Gastrocnemius medialis (tissue), 4 donors: ENCODE data around the gene SUPT20HL2.

ENCODE experiments used
- CTCF ChIP-seq, 5 experiments: fragments of 450-650 bp in 3 of 5; fragments of 200-600 bp in 2 of 5; sonication (generic) in 2 of 5; IDR thresholded peaks in 4 of 5; conservative IDR thresholded peaks in 1 of 5; 1 replicate in 4 of 5; 2 replicates in 1 of 5; pipeline ENCODE4 v1.5.1; 2016 to 2019; ENCODE audit warnings: antibody characterized with exemption in 5 of 5, mild to moderate bottlenecking in 3 of 5, moderate library complexity in 3 of 5
- POLR2A ChIP-seq, 2 donors: fragments of 450-650 bp; IDR thresholded peaks; one replicate each; pipeline ENCODE4 v1.6.1; 2017; ENCODE audit warnings: antibody characterized with exemption in 2 of 2, mild to moderate bottlenecking in 2 of 2, moderate library complexity in 2 of 2

- TF ChIP-seq CTCF (IDR thresholded peaks at IDR 0.05 in 4 of 5, conservative IDR thresholded peaks at IDR 0.05 in 1 of 5) (no peak), POLR2A (IDR thresholded peaks at IDR 0.05) (no peak)
These were observed 11.4 kb upstream of the SUPT20HL2 start for GRCh38 chrX:24325231-24325630.
